ENCODE data around the gene AGAP1. TPM values are rescaled to one million over a fixed set of nuclear protein-coding genes. Genes with fewer than 3 reads are reported as not detected.

AGAP1 gene
- total and polyA plus RNA-seq, 2 donors (not counting 3 experiments of a cell fraction or from before 2014, with no cell fraction given): 10.2 to 20.9 TPM

- Histone ChIP-seq H3K9ac (replicated peaks; ENCODE audit: extremely low read depth, insufficient read depth, low read length) (no peak overlapping the region), H3K9me1 (replicated peaks; ENCODE audit: control insufficient read depth, extremely low read depth, insufficient read depth, low read length) (no peaks in the 10 kb centered on the region), H3K27me3 (ENCODE audit: control insufficient read depth in 2 of 2, insufficient read depth in 2 of 2, low read length in 2 of 2) (no peaks in the 10 kb centered on the region), H3K79me2 (ENCODE audit: control insufficient read depth, insufficient read depth, low read length) (no peaks in the 10 kb centered on the region), H3K4me1 (ENCODE audit: control insufficient read depth, extremely low read depth, insufficient read depth, low read length) (no peaks in the 10 kb centered on the region), H3K9me3 (replicated peaks; ENCODE audit: control insufficient read depth, insufficient read depth, low read length) (no peaks in the 10 kb centered on the region), H3K4me2 (ENCODE audit: insufficient read depth, low read length) (no peak overlapping the region), H2AFZ (ENCODE audit: low read depth, low read length) (no peak overlapping the region), H3K27ac (ENCODE audit: insufficient read depth, low read depth, low read length) (no peak overlapping the region), H3K36me3 (ENCODE audit: control insufficient read depth in 2 of 2, extremely low read depth in 1 of 2, insufficient read depth in 2 of 2, low read length in 2 of 2) (no peaks in the 10 kb centered on the region), H3K4me3 (replicated peaks in 1 of 3; ENCODE audit: insufficient read depth in 1 of 3, low read depth in 1 of 3, low read length in 3 of 3) (no peak overlapping the region), H4K20me1 (replicated peaks; ENCODE audit: control insufficient read depth, extremely low read depth, insufficient read depth, low read length) (no peaks in the 10 kb centered on the region)
- TF ChIP-seq FOS (IDR thresholded peaks at IDR 0.05; ENCODE audit: borderline replicate concordance, insufficient read depth, low read length): no peak
- POLR2A ChIA-PET: no interaction called here
- no TSS peak for BruUV-seq (replicated peaks)
- CTCF ChIA-PET: interaction anchor here (1.3 to 2.0 kb wide), 2 partner anchors 157 to 453 kb away, joined by 5 to 8 read pairs; no protein-coding TSS in a partner anchor
- dilution Hi-C loops (cut with MboI; ENCODE audit: extremely low pct_ligation_motif_present, low sequenced_read_pairs): no loop called here
- FAIRE-seq: no peak
- no peak for DNase-seq (ENCODE audit: low read depth, low spot score)
- intact Hi-C loops (cut with micrococcal nuclease): no loop called here
Observed at GRCh38 chr2:235588750-235589149, 94.9 kb downstream of the AGAP1 start.

GRCh38 chr2:235591231-235591730, 97.4 kb downstream of the AGAP1 start:
- intact Hi-C loops (cut with micrococcal nuclease) (loop anchor here (10.0 kb wide), 1 partner anchor 356 kb away; no protein-coding TSS in a partner anchor), dilution Hi-C loops (cut with MboI; ENCODE audit: extremely low pct_ligation_motif_present, low sequenced_read_pairs) (no loop called here)
- FAIRE-seq: no peak
- H3K4me2 ChIP-seq (ENCODE audit: insufficient read depth, low read length): no peak overlapping the region
- H3K27me3 ChIP-seq (ENCODE audit: control insufficient read depth in 2 of 2, insufficient read depth in 2 of 2, low read length in 2 of 2): no peaks in the 10 kb centered on the region
- no peaks in the 10 kb centered on the region for H3K9me1 ChIP-seq (replicated peaks; ENCODE audit: control insufficient read depth, extremely low read depth, insufficient read depth, low read length)
- no peak overlapping the region for H2AFZ ChIP-seq (ENCODE audit: low read depth, low read length)
- ChIA-PET POLR2A (interaction anchor here (0.6 kb wide), 1 partner anchor 69 kb away, joined by 9 read pairs; no protein-coding TSS in a partner anchor), CTCF (interaction anchor here (7.4 kb wide), 1 partner anchor 456 kb away, joined by 289 read pairs; no protein-coding TSS in a partner anchor)
- no peaks in the 10 kb centered on the region for H3K36me3 ChIP-seq (ENCODE audit: control insufficient read depth in 2 of 2, extremely low read depth in 1 of 2, insufficient read depth in 2 of 2, low read length in 2 of 2)
- no peak overlapping the region for H3K4me3 ChIP-seq (replicated peaks in 1 of 3; ENCODE audit: insufficient read depth in 1 of 3, low read depth in 1 of 3, low read length in 3 of 3)
- no TSS peak for BruUV-seq (replicated peaks)
- H3K27ac ChIP-seq (ENCODE audit: insufficient read depth, low read depth, low read length): no peak overlapping the region
- no peak for DNase-seq (ENCODE audit: low read depth, low spot score)
- no peak for TF ChIP-seq MYC (IDR thresholded peaks at IDR 0.05; ENCODE audit: low read depth, low read length)
- TF ChIP-seq MAX (IDR thresholded peaks at IDR 0.05; ENCODE audit: insufficient read depth, insufficient read length): no peak
- TF ChIP-seq FOS (IDR thresholded peaks at IDR 0.05; ENCODE audit: borderline replicate concordance, insufficient read depth, low read length): no peak
- no peak for TF ChIP-seq GATA2 (IDR thresholded peaks at IDR 0.05; ENCODE audit: insufficient read depth, insufficient read length, low read depth, low read length)
- no peak for TF ChIP-seq CTCF (IDR thresholded peaks at IDR 0.05; ENCODE audit: extremely low read depth in 1 of 2, insufficient read depth in 1 of 2, low read depth in 1 of 2, low read length in 2 of 2)
- TF ChIP-seq EZH2 (IDR thresholded peaks at IDR 0.05; ENCODE audit: borderline replicate concordance, low read depth, low read length, severe bottlenecking): no peak
- no peak for TF ChIP-seq POLR2AphosphoS5 (IDR thresholded peaks at IDR 0.05; ENCODE audit: insufficient read depth, low read depth, low read length)
- no peak for TF ChIP-seq JUN (IDR thresholded peaks at IDR 0.05; ENCODE audit: borderline replicate concordance, insufficient read depth, insufficient read length, low read depth)
- TF ChIP-seq POLR2A (IDR thresholded peaks at IDR 0.05; ENCODE audit: low read depth, low read length): no peak
- no peaks in the 10 kb centered on the region for H3K79me2 ChIP-seq (ENCODE audit: control insufficient read depth, insufficient read depth, low read length)
- H3K4me1 ChIP-seq (ENCODE audit: control insufficient read depth, extremely low read depth, insufficient read depth, low read length): peaks cover 3% of the 10 kb centered on the region
- no peak overlapping the region for H3K9ac ChIP-seq (replicated peaks; ENCODE audit: extremely low read depth, insufficient read depth, low read length)
- H4K20me1 ChIP-seq (replicated peaks; ENCODE audit: control insufficient read depth, extremely low read depth, insufficient read depth, low read length): no peaks in the 10 kb centered on the region
- no peaks in the 10 kb centered on the region for H3K9me3 ChIP-seq (replicated peaks; ENCODE audit: control insufficient read depth, insufficient read depth, low read length)

Data from endothelial cell of umbilical vein (primary cell).